BJ (cell line): Measurements from ENCODE around the gene GJA10. TPM values are rescaled to one million over a fixed set of nuclear protein-coding genes. Genes with fewer than 3 reads are reported as not detected.

Experiments
- CTCF ChIA-PET: fragments of 350-600 bp; formaldehyde crosslinking; extraction: SDS; loops from one replicate; lab custom pipeline; 2021; ENCODE audit warnings: antibody characterized with exemption, inconsistent platforms; lab: Yijun Ruan, JAX
- POLR2A ChIA-PET: fragments of 300-600 bp; sonication (Branson Sonifier 250); formaldehyde crosslinking; extraction: SDS; loops from one replicate; lab custom pipeline; 2021; ENCODE audit warnings: antibody characterized with exemption; lab: Charles Lee
- DNase-seq: peaks from one replicate; pipeline ENCODE4 v3.0.0-alpha.2; 2011; ENCODE audit warnings: low read depth
- H3K27me3 ChIP-seq: 2 replicates; pipeline ENCODE4 v1.6.0; 2011; ENCODE audit warnings: low read length; ENCODE audit not compliant: control insufficient read depth, insufficient read depth
- H3K36me3 ChIP-seq: 2 replicates; pipeline ENCODE4 v1.5.1; 2011; ENCODE audit warnings: low read length; ENCODE audit not compliant: control insufficient read depth, insufficient read depth
- H3K4me3 ChIP-seq: 2 replicates; pipeline ENCODE4 v1.5.1; 2011; ENCODE audit warnings: low read depth, mild to moderate bottlenecking, control low read depth, low read length
- polyA plus RNA-seq: library from polyadenylated mRNA; depleted of rRNA; stranded (reverse); fragments of >200 nt; gene quantifications from 2 replicates; pipeline ENCODE4 v1.2.3, GENCODE V29; 2011
- TF ChIP-seq, protein P1 (sequence below): IDR thresholded peaks from 2 replicates; pipeline ENCODE4 v1.5.1; 2011; ENCODE audit warnings: low read depth, mild to moderate bottlenecking, control low read depth, inconsistent platforms, low read length, moderate library complexity; ENCODE audit not compliant: insufficient read depth

Gene GJA10
- polyA plus RNA-seq, 1 experiment = not detected

DNA sequence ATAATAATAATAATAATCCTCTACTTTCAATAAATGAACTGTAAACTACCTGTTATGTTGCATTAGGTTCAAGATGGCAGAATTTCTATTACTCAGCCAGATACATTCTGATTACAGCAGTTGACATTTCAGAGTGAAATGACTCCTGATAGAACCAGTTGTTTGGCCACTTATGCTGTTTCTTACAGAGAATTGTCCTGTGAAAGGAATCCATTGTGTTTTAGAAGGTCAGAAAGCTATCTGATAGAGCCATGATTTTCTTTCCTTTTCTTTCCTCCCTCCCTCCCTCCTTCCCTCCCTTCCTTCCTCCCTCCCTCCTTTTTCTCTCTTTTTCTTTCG, 16.6 kb downstream of the GJA10 start:
- no peak for DNase-seq
- Histone ChIP-seq H3K4me3 (no peak overlapping the region), H3K27me3 (no peaks in the 10 kb centered on the region), H3K36me3 (no peaks in the 10 kb centered on the region)
- TF ChIP-seq, protein P1, sequence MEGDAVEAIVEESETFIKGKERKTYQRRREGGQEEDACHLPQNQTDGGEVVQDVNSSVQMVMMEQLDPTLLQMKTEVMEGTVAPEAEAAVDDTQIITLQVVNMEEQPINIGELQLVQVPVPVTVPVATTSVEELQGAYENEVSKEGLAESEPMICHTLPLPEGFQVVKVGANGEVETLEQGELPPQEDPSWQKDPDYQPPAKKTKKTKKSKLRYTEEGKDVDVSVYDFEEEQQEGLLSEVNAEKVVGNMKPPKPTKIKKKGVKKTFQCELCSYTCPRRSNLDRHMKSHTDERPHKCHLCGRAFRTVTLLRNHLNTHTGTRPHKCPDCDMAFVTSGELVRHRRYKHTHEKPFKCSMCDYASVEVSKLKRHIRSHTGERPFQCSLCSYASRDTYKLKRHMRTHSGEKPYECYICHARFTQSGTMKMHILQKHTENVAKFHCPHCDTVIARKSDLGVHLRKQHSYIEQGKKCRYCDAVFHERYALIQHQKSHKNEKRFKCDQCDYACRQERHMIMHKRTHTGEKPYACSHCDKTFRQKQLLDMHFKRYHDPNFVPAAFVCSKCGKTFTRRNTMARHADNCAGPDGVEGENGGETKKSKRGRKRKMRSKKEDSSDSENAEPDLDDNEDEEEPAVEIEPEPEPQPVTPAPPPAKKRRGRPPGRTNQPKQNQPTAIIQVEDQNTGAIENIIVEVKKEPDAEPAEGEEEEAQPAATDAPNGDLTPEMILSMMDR = no peak
- POLR2A ChIA-PET = no interaction called here
- CTCF ChIA-PET = no interaction called here

DNA sequence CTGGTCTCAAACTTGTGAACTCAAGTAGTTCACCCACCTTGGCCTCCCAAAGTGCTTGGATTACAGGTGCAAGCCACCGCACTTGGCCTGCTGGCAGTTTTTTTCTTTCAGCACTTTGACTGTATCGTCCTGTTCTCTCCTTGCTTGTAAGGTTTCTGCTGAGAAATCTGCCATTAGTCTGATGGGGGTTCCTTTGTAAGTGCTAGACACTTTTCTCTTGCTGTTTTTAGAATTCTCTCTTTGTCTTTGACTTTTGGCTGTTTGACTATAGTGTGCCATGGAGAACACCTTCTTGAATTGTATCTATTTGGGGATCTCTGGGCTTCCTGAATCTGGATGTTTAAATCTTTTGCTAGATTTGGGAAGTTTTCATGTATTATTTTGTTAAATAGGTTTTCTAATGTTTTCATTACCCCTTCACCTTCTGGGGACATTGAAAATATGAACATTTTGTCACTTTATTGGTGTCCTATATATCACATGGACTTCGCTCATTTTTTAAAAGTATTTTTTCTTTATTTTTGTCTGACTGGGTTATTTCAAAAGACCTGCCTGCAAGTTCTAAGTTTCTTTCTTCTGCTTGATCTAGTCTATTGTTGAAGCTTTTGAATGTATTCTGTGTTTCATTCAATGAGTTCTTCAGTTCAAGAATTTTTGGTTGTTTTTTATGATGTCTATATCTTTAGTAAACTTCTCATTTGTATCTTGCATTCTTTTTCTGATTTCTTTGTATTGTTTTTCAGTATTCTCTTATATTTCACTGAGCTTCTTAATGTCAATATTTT, 22.1 kb downstream of the GJA10 start:
- H3K27me3 ChIP-seq = no peaks in the 10 kb centered on the region
- no peaks in the 10 kb centered on the region for H3K36me3 ChIP-seq
- CTCF ChIA-PET = no interaction called here
- POLR2A ChIA-PET = no interaction called here
- DNase-seq = no peak
- TF ChIP-seq, protein P1 = no peak
- H3K4me3 ChIP-seq = no peak overlapping the region

DNA sequence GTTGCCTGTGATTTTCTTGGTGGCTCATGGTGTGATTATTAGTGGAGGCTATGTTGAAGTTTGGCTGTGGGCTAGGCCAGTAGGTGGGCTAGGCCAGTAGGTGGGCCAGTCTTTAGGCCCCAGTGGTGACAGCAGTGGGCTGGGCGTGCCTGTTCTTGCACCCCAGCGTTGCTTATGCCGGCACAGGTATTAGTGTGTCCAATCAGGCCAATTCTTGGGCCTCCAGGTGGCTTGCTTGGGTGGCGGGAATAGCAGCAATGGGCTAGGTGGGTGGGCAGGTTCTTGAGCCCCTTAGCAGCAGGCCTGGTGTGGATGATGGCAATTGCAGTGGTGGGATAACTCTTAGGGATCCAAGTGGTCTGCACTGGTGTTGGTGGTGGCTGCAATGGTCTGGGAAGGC, 22.9 kb downstream of the GJA10 start:
- ChIA-PET POLR2A (no interaction called here), CTCF (no interaction called here)
- no peaks in the 10 kb centered on the region for H3K36me3 ChIP-seq
- TF ChIP-seq, protein P1 = no peak
- no peaks in the 10 kb centered on the region for H3K27me3 ChIP-seq
- DNase-seq = no peak
- no peak overlapping the region for H3K4me3 ChIP-seq

DNA sequence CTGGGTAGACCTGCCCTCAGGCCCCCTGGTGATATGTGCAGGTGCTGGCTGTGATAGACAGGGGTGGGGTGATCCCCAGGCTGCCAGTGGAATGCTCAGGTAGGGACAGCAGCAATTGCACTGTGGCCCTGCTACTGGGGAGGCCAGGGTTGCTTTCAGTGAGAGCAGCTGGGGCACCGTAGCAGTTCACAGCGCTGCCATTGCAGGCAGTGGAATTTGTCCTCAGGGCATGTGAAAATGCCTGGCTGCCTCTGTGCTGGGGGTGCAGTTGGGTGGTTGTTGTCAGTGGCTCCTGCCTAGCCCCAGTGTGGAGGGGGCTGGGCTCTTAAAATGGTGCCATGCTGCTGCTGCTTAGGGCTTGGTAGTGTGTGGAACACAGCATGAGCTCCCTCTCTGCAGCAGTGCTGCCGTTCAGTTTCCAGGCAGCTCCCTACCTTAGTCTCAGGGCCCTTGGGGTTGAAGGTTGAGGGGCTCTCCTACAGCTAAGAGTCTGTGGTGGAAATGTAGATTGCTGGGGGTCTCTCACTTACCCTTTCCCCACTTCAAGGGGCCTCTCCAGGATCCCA, 23.6 kb downstream of the GJA10 start:
- TF ChIP-seq, protein P1 = no peak
- H3K36me3 ChIP-seq = no peaks in the 10 kb centered on the region
- DNase-seq = no peak
- CTCF ChIA-PET = no interaction called here
- no peak overlapping the region for H3K4me3 ChIP-seq
- H3K27me3 ChIP-seq = no peaks in the 10 kb centered on the region
- POLR2A ChIA-PET = no interaction called here

DNA sequence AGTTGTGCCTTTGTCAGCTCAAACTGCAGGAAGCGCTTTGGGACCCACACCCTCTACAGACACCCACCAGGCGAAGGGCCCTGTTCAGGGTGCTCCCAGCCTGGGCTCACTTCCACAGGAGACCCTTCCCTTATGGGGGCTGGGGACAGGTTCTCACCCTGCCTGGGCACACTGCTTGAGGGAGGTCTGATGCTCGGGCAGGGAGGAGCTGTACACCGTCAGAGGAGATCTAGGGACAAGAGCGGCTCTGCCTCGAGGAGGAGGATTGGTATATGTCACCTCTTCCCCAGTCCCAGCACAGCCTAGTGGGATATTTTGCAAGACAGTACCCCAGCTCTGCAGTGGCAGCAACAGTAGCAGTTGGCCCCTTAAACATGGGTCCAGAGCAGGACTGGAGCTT, 26.9 kb downstream of the GJA10 start:
- Histone ChIP-seq H3K4me3 (no peak overlapping the region), H3K36me3 (no peaks in the 10 kb centered on the region), H3K27me3 (no peaks in the 10 kb centered on the region)
- POLR2A ChIA-PET = no interaction called here
- no peak for DNase-seq
- CTCF ChIA-PET = interaction anchor here (0.5 to 0.9 kb wide), 2 partner anchors 11 to 39 kb away, joined by 3 to 4 read pairs; no protein-coding TSS in a partner anchor
- TF ChIP-seq, protein P1 = no peak
